GM03348 (cell line): ENCODE measurements around the gene HACD2.
"Not testable (repeated sequence)": the region's sequence is repeated elsewhere in the genome, so short reads cannot be mapped to it uniquely, and the experiment has no call there.

Experiments used
- DNase-seq: peaks from one replicate; pipeline ENCODE4 v3.0.0; 2012; ENCODE audit warnings: low spot score

The HACD2 gene

DNA sequence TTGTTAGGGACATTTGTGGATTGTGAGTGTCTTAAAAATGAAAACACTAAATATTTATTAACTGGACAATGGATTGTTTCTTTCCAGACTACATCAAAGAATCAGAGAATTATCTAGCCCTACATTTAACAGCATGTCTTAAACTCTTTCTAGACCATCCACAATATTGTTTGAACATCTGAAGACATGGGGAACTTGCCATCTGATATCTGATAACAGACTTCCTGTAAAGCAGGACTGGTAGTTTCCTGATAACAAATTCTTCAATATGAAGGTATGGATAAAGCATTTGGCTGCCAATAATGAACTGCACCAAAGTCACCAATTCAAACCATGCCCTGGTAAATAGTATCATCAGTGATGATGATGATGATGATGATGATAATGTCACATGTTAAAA is 26.2 kb upstream of the HACD2 start:
- DNase-seq = no peak

DNA sequence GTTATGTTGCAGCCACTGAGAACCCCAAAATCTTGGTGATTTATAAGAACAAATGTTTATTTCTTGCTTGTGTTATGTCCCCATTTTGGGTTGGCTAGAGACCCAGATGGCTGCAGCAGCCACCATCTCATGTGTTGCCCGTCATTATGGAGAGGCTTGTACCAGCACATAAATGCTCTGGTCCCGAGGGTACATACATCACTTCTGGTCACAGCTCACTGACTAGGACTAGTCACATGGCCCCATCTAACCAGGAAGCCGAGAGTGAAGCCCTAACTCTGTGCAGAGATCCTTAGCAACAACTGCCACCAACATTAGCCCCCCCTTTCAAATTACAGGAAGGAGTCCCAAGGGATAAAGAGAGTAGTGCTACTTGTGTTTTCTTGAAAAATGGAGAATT is 25.5 kb upstream of the HACD2 start:
- DNase-seq = no peak

DNA sequence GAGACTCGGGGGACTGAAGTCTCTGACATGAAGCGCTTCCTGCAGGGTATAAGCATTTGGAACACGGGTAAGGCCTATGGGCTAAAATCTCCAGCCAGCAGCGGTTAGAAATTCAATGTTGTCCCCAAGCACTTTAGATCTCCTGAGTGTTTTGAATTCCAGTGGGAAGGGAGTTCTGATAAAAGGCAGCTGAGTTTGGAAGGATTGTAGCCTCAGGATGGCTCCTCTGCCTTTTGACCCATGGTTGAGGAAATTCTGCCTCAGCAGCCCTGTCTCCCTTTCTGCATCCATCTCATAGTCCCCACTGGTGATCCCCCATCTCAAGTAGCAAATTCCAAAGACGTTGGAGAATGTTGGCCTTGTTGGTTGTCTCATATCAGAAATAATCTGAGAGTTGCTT is 24.2 kb upstream of the HACD2 start:
- DNase-seq = no peak

DNA sequence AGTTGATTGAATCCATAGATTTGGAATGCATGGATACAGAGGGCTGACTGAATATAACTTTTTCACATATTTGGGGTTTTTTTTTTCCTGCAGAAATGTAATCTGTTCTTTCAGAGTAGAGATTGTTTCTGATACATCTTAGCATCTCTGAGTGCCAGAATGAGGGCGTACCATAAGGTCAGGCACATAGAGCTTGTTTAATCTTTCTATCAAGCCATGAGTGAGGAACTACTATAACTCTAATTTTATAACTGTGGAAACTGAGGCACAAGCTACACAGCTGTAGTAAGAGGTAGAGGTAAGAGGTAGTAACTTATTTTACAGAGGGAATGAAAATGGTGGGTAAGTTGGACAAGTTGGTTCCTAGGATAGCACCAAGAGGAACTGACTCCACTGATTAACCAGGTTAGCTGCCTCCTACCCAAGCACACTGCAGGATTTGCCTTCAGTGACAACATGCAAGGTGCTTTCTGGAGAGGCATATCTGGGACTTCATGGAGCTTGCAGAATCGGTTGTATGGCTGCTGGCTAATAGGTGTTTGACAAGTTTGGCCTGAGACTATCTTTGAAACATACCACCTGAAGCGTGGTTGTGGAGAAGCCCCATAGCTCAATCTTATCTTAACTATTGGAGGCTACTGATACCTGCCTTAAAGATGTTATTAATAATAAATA is 23.5 kb upstream of the HACD2 start:
- no peak for DNase-seq

DNA sequence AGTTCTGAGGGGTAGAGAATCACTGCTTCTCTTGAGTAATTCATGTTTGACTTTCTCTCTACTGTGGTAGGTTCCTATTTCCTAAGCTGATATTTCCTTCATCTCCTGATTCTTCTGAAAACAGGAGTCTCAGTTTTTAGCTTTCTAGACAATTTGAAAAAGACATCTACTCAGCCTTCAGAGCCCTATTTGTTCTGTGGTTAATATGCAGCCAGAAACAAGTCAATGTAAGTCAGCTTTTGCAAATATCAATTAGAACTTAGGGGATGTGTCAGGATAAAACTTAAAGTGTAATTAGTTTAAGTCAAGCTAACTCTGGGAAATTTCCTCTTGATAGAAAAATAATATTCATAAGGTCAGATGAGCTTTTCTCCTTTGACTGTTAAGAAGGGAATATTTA is 21.7 kb upstream of the HACD2 start:
- no peak for DNase-seq

DNA sequence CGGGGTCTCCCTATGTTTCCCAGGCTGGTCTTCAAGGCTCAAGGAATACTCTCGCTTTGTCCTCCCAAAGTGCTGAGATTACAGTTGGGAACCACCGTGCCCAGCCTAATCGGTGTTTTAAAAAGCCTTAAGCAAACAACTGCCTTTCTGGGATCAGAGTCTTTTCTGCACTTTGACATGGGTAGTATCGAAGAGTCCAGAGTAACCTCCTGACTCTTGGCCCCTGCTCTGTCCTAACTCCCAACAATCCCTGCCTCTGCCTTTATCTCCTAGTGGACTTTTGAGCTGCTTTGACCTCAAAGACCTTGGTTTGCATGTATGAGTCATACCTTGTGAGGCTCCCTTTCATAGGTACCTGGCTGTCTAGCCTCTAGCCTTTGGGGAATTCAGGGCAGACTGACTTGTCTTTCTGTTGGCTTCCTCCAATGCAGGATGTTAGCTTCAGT is 21.0 kb upstream of the HACD2 start:
- DNase-seq = no peak

DNA sequence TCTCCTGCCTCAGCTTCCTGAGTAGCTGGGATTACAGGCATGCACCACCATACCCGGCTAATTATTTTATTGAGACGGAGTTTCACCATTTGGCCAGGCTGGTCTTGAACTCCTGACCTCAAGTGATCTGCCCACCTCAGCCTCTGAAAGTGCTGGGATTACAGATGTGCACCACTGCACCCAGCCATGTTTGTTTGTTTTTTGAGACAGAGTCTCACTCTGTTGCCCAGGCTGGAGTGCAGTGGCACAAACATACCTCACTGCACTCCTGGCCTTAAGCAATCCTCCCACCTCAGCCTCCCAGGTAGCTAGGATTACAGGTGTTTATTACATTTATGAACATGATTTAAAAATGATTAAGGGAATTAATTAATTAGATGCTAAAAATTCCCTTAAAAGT is 18.3 kb upstream of the HACD2 start:
- not testable (repeated sequence) for DNase-seq

DNA sequence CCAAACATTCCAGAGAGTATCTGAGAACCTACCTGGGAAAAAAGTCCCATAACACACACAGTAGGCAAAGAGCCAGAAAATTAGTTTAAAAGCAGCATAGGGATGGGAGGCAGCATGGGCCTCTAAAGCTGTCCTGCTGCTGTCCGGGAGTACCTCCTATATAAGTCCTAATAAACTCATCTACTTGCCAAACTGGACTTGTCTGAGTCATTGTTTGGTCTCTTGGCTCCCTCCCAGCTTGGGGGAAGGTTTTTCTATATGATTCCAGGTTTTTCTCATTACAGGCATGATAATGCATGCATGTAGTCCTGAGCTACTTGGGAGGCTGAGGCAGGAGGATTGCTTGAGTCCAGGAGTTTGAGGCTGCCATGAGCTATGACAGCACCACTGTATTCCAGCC is 17.5 kb upstream of the HACD2 start:
- no peak for DNase-seq

DNA sequence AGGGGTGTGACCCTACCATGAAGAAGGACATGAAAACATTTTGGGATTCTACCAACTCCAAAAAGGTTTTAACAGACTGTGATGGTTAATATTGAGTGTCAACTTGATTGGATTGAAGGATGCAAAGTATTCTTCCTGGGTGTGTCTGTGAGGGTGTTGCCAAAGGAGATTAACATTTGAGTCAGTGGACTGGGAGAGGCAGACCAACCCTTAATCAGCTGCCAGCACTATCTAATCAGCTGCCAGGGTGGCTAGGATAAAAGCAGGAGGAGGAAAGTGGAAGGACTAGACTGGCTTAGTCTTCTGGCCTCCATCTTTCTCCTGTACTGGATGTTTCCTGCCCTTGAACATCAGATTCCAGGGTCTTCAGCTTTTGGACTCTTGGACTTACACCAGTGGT is 16.0 kb upstream of the HACD2 start:
- not testable (repeated sequence) for DNase-seq

DNA sequence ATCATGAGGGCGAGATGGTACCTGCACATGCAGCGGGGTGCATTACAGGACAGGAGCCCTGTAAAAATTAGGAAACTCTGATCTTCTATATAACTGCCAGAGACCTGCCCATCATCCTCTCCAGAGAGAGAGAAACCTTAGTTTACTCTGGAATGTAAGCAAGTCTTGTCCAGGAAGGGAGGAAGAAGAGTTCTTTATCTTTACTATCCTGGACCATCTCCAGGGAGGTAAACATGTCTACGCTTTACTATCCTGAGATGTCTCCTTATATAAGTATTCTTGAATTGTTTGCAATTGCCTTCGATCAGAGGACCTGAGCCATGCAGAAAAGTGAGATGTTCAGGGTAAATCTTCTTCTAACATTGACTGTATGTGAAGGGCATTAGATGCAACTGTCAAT is 12.7 kb upstream of the HACD2 start:
- DNase-seq = no peak

DNA sequence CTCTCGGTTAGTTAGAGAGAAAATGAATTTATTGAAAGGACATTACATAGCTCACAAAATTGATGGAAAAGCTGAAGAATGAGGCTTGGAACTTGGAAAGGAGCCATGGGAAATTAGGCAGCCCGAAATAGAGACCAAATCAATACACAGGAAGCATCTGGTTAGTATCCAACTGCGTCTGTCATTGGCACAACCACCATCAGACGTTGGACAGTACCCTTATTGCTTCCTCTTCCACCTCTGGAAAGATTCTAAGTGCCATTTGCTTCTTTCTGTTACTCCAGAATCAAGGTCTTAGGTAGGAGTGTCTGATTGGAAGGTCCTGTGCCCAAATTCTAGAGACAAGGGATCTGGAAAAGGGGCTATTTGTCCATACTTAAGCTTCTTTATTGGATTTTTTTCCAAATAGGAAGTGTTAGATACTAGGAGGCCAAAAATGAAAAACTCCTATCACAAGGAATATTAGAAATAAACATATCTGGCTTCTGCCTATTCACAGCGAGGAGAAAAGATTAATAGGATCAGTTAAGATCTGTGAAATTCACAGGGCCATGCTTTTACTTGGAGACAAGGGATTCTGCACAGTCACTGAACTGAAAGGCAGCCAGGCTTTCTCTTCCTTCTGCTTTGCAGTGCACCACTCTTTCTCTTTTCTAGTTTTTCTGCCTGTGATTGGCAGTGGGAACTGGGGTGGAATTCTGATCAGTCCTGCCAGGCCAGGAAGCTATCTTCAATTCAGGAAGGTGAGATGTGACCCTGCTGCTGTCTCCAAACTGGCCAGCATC is 10.7 kb upstream of the HACD2 start:
- DNase-seq = no peak

DNA sequence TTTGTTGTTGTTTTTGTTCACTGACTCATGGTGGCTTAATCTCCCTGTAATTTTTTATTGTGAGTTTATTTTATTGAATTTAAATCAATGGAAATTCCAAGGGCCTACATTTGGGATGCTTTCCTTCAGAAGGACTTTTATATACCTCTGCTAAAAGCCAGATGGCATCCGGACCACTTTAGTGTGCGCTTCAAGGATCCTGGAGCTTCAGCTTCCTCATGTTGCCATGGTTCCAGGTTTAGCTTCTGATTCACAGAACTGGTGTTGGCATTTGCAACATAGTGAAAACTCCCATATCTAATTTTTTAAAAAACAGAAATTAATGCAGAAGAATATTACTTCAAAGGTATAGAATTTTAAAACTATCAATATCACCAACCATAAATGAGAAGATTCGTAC is 8.5 kb upstream of the HACD2 start:
- DNase-seq = no peak

DNA sequence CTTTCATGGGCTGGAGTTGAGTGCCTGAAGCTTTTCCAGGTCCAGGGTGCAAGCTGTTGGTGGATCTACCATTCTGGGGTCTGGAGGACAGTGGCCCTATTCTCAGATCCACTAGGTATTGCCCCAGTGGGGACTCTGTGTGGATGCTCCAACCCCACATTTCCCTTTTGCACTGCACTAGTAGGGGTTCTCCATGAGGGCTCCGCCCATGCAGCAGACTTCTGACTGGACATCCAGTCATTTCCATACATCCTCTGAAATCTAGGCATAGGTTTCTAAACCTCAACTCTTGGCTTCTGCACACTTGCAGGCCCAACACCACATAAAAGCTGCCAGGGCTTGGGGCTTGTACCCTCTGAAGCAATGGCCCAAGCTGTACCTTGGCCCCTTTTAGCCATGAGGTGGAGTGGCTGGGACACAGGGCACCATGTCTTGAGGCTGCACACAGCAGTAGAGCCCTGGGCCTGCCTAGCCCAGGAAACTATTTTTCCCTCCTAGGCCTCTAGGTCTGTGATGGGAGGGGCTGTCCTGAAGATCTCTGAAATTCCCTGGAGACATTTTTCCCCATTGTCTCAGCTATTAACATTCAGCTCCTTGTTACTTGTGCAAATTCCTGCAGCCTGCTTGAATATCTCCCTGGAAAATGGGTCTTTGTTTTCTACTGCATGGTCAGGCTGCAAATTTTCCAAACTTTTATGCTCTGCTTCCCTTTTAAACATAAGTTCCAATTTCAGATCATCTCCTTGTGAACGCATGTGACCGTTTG is 6.0 kb upstream of the HACD2 start:
- DNase-seq = no peak

DNA sequence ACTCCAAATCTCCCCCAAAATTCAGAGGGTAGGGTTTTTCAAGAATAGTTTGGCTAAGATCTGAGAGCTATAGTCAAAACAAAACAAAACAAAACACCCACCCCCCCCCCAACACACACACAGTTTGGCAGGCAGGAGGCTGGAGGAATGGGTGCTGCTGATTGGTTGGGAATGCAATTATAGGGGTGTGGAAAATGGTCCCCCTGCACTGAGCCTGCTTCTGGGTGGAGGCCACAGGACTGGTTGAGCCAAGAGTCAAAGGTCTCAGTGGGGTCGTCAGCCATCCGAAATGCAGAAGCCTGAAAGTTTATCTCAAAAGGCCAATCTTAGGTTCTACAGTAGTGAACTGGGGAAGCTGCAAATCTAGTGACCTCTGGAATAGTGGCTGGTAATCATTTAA is 2.5 kb upstream of the HACD2 start:
- DNase-seq = no peak

DNA sequence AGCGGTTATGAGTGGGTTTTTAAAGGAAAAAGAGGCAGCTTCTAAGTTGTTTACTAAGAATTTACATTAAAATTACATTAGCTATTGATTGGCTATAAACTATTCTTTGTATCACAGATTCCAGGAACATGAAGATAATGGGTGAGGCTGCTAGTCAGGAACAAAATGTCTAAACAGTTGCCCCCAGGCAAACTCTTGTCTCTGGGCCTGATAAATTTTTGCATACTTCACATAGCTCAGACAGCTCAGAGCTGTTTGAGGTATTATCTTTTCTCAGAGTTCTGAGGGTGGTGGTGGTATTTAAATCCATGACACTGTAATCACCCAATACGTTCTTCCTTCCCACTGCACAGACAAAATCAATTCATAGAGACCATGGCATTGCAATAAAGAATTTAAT is 2.1 kb upstream of the HACD2 start:
- no peak for DNase-seq

DNA sequence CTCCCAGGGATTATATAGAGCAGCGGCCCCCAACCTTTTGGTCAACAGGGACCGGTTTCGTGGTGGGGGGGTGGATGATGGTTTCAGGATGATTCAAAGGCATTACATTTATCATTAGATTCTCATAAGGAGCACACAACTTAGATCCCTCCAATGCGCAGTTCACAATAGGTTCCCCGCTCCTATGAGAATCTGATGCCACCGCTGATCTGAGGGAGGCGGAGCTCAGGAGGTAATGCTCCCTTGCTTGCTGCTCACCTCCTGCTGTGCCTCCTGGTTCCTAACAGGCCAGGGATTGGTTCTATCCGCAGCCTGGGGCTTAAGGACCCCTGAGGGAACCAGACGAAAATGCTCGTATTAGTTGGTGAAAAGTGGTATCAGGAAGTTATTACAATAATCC is 1.3 kb upstream of the HACD2 start:
- DNase-seq = no peak

DNA sequence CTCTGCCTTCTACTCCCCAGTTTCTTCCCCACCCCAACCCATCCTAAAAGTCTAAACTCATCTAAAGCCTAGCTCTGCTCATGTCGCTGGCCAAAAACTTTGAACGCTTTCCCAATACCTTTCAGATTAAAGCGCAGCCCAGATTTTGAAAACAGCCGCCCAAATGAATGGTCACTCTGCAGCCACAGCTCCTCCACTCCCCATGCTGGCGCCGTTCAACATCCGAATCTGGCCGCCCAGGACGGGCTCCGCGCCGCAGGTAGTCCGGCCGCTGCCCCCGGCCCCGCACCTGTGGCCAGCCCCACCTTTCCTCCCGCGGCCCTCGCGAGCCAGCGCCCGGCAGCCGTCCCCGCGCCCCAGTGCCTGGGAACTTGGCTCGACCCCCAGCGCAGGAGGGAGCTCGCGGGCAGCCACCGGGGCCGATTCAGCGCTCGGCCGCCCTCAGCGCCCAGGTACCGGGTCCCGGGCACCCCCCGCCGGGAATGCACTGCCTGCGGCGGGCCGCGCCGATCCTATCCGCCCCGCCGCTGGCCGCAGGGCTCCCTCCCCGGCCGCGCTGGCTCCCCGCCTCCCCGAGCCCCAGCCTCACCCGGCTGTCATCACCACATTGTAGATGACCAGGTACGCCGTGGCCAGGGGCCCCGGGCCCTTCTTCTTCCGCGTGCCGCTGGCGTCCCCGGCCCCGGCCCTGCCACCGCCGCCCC is 417 bp downstream of the HACD2 start:
- DNase-seq = peak; percentile 67

DNA sequence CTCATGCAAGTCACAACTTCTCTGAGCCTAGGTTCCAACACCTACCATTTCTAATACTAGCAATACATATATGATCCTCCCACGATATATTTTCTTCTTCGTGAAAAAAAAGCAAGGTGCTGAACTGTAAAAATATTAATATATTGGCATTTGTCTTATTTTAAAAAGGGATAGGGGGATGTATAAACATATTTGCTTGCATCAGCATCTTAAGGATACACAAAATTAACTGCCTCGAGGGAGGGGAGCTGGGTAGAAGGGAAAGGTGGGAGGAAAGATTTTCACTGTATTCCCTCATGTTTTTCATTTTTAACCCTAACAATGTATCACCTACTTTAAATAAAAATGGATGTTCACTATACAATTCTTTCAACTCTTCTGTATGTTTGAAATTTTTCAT is 1.3 kb downstream of the HACD2 start:
- no peak for DNase-seq

DNA sequence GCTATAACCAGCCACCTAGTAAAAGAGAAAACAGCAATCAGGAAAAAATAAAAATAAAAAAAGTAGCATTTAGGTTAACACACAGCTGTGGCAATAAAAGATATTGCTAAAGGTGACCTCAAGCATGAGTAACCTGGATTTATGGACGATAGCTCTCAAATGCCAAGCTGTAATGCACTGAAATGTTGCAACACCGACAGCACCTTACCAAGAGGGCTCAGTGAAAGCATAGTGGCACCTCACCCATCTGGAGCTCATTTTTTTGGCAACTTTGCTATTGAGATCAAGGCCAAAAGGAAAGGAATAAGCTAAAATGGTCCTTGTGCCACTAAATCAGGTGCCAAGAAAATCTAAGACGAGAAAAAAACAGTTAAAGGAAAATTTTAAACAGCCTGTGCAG is 2.5 kb downstream of the HACD2 start:
- DNase-seq = no peak

DNA sequence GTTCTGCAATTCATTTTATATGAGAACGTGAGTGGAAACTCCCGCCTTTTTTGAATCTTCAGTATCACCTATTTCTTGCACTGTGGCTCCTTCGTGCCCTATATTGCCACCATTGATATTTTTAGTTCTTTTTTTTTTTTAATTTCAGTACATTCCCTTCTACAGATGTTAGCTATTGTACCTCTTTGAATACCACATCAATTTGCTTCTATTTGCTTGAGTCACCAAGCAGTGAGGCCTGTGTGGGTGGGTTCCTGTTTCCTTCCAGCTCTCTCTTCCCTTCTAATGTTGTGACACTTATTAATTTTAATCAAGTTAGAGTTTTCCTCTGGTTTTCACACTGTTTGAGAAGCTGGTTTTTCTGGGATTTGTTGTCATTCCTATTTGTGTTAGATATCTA is 8.7 kb downstream of the HACD2 start:
- DNase-seq = peak; percentile 58

DNA sequence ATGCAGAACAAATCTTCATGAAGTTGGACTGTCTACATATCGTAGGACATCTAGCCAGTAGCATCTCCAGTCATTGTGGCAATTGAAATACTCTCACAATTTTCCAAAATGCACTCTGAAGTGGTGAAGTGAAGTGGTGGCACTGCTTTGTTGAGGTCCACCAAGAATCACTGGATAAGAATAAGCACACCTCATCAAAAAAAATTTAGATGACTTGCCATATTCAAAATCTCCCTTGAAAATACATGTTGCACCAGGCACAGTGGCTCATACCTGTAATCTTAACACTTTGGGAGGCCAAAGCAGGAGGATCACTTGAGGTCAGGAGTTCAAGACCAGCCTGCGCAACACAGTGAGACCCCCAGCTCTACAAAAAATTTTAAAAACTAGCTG is 12.9 kb downstream of the HACD2 start:
- DNase-seq = no peak

DNA sequence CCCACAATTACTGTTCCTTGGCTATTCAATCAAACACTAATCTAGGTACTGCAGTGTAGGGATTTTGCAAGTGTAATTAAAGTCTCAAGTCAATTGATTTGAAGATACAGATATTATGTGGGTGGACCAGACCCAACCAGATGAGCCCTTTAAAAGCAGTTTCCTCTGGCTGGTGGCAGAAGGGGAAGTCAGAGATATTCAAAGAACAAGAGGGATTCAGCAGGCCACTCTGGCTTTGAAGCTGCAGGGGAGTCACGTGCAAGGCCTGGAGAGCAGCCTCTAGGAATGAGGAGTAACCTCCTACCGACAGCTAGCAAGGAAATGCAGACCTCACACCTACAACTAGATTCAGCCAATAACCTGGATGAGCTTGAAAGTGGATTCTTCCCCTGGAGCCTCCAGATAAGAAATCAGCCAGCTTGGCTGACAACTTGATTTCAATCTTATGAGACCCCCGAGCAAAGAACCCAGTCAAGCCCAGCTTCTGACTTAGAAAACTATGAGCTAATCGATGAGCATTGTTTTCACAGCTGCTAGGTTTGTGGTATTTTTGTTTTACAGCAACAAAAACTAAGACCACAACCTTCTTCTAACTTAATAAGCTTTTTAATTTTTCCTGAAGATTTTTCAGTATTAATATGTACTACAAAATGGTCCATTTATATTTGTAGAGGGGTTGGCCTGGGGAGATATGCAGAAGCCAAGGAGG is 13.4 kb downstream of the HACD2 start:
- DNase-seq = no peak
